Measurements from ENCODE around the gene TBC1D22A. TPM values are rescaled to one million over a fixed set of nuclear protein-coding genes. Genes with fewer than 3 reads are reported as not detected.

TBC1D22A gene
- total RNA-seq, 4 donors from 2014 or later, result 10.8 to 32.2 (median 22.3) TPM

DNA sequence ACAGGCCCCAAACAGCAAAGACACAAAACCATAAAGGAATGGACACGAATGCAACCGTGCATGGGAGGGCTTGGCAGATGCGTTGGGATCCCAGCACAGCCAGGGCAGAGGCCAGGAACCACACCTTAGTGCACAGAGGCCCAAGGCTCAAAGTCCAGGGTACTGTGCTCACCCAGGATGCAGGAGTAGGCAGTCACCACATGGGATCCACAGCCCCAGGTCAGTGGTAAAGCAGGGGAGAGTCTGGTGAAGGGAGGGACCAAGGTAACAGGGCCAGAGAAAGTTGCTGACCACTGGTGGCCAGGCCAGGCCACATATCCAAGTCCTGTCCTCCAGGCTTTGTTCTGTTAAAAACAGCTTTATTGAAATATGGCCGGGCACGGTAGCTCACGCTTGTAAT is 17.9 kb upstream of the TBC1D22A start:
- no peak for TF ChIP-seq CTCF (IDR thresholded peaks at IDR 0.05; ENCODE audit: low read depth)

GRCh38 chr22:46746192-46746591 is 16.3 kb upstream of the TBC1D22A start:
- TF ChIP-seq CTCF (IDR thresholded peaks at IDR 0.05; ENCODE audit: low read depth), result no peak

DNA sequence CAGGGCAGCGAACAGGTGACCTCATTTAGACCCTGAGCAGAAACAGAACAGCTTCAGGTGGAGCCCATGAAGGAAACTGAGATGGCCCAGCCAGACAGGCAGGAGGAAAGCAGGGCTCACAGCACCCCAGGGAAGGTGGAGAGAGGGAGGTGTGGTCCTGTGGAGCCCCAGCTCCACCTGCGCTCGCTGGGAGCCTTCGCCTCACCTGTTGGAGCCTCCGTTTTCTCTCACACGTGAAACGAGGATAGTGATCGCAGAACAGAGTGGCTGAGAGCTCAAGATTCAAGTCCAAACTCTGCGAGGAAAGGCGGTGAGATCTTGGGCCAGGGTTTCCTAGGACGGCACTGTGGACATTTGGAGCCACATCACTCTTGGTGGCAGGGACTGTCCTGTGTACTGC is 15.8 kb upstream of the TBC1D22A start:
- TF ChIP-seq CTCF (IDR thresholded peaks at IDR 0.05; ENCODE audit: low read depth), result no peak

GRCh38 chr22:46747646-46748045 is 14.8 kb upstream of the TBC1D22A start:
- no peak for TF ChIP-seq CTCF (IDR thresholded peaks at IDR 0.05; ENCODE audit: low read depth)

DNA sequence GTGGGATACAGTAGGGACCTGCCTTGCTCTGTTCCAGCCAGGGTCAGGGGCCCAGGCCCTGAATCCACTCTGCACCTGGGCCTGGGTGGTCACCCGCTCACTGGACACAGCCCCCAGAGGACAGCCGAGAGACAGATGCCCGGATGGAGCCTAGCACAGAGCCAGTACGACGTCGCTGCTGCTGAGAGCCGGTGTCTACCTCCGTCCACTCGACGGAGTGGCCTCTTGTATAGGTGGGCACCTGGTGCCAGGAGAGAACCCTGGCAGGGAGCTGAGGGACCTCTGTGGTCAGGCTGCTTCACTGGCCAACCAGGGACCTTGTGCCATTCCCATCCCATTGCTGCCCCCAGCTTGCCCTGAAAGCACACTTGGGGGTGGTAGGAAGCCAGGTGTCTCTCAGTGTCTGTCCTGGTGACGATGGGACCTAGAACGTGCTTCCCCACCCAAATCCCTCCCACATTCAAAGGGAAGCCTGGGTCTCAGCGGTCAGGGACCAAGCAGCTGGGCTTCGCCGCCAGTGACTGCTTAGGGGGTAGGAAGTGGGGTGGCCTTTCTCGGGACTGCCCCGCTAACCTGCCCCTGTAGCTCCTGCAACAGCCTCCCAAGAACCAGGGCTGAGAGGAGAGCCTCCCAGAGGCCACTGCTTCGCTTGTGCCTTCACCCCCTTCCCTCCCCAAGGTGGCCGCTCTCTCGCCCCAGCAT is 14.1 kb upstream of the TBC1D22A start:
- TF ChIP-seq CTCF (IDR thresholded peaks at IDR 0.05; ENCODE audit: low read depth), result no peak

- no peak for TF ChIP-seq CTCF (IDR thresholded peaks at IDR 0.05; ENCODE audit: low read depth)
Measured at GRCh38 chr22:46748908-46749675, 13.4 kb upstream of the TBC1D22A start.

- TF ChIP-seq CTCF (IDR thresholded peaks at IDR 0.05; ENCODE audit: low read depth), result no peak
Measured at GRCh38 chr22:46749682-46750529, 12.5 kb upstream of the TBC1D22A start.
